HEK293 (cell line): ENCODE data around the gene GNAQ.
"Not testable (repeated sequence)": the region's sequence is repeated elsewhere in the genome, so short reads cannot be mapped to it uniquely, and the experiment has no call there.

Experiments used
- FEZF1 ChIP-seq: fragments of 450-650 bp; formaldehyde crosslinking; IDR thresholded peaks from 2 replicates; pipeline ENCODE4 v1.5.1; 2016; ENCODE audit warnings: missing biosample characterization, missing genetic modification characterization
- GFI1B ChIP-seq: fragments of 450-650 bp; formaldehyde crosslinking; IDR thresholded peaks from 2 replicates; pipeline ENCODE4 v1.5.1; 2016; ENCODE audit warnings: missing biosample characterization, missing genetic modification characterization
- ZBTB20 ChIP-seq: fragments of 450-650 bp; formaldehyde crosslinking; IDR thresholded peaks from 2 replicates; pipeline ENCODE4 v1.5.1; 2016; ENCODE audit warnings: missing biosample characterization, missing genetic modification characterization
- ZNF133 ChIP-seq: fragments of 450-650 bp; formaldehyde crosslinking; IDR thresholded peaks from 2 replicates; pipeline ENCODE4 v1.5.1; 2016; ENCODE audit warnings: missing biosample characterization, missing genetic modification characterization
- ZNF19 ChIP-seq: fragments of 450-650 bp; formaldehyde crosslinking; IDR thresholded peaks from 2 replicates; pipeline ENCODE4; 2016; ENCODE audit warnings: missing biosample characterization, missing genetic modification characterization, low read depth
- ZNF433 ChIP-seq: fragments of 450-650 bp; formaldehyde crosslinking; IDR thresholded peaks from 2 replicates; pipeline ENCODE4 v1.5.1; 2016; ENCODE audit warnings: missing biosample characterization, missing genetic modification characterization, low read depth
- ZNF621 ChIP-seq: fragments of 450-650 bp; formaldehyde crosslinking; IDR thresholded peaks from 2 replicates; pipeline ENCODE4 v1.5.1; 2017; ENCODE audit warnings: missing biosample characterization, missing genetic modification characterization
- ZNF623 ChIP-seq: fragments of 450-650 bp; formaldehyde crosslinking; IDR thresholded peaks from 2 replicates; pipeline ENCODE4 v1.5.1; 2016; ENCODE audit warnings: missing biosample characterization, missing genetic modification characterization
- ZNF624 ChIP-seq: fragments of 450-650 bp; formaldehyde crosslinking; IDR thresholded peaks from 2 replicates; pipeline ENCODE4 v1.5.1; 2017; ENCODE audit warnings: missing biosample characterization, missing genetic modification characterization
- ZNF707 ChIP-seq: fragments of 450-650 bp; formaldehyde crosslinking; IDR thresholded peaks from 2 replicates; pipeline ENCODE4 v1.5.1; 2016; ENCODE audit warnings: missing biosample characterization, missing genetic modification characterization
- TF ChIP-seq, protein P1 (sequence below): fragments of 450-650 bp; formaldehyde crosslinking; IDR thresholded peaks from 2 replicates; pipeline ENCODE4 v1.5.1; 2016; ENCODE audit warnings: missing biosample characterization, missing genetic modification characterization
- TF ChIP-seq, protein P2 (sequence below): fragments of 450-650 bp; formaldehyde crosslinking; IDR thresholded peaks from 2 replicates; pipeline ENCODE4 v1.5.1; 2016; ENCODE audit warnings: missing biosample characterization, missing genetic modification characterization
- TF ChIP-seq, protein P3 (sequence below): fragments of 450-650 bp; formaldehyde crosslinking; conservative IDR thresholded peaks from 2 replicates; pipeline ENCODE4 v1.5.1; 2016; ENCODE audit warnings: low read depth, missing biosample characterization, missing genetic modification characterization
- TF ChIP-seq, protein P4 (sequence below): fragments of 450-650 bp; formaldehyde crosslinking; IDR thresholded peaks from 2 replicates; pipeline ENCODE4 v1.5.1; 2016; ENCODE audit warnings: missing biosample characterization, missing genetic modification characterization

DNA sequence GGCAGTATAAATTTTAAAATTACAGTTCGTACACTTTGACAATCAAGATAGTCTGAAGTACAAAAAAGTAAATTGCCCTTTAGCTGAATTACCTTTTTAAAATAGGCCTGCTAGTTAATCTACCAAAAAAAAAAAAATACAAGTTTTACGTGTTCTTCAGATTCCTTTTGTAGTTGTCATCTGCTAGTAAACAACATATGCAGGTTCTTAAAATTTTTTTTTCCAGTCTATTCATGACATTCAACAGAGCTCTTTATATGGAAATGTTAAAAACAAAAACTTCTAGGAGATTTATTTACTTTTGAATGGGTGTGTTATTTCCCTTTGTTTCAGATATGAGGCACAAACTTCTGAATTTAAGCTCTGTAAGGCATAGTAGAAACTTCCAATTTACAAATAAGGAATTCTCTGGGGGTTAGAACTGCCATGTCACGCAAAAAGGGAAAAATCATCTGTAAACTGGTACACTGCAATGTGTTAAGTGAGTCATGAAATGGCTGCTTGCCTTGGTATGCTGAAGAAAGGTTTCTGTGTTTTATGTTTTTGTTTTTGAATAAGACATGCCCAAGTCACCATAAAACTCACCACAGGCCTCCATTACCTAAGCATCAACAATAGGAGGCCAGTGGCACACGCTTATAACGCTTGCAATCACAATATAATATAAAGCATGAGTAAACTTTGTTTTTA, 313.9 kb downstream of the GNAQ start:
- not testable (repeated sequence) for TF ChIP-seq ZNF624 (tag by site-specific recombination); ZNF19; ZNF623; ZNF433 (tag by site-specific recombination); ZNF707 (tag by site-specific recombination); FEZF1 (tag by site-specific recombination); ZBTB20; ZNF621 (tag by site-specific recombination); ZNF133 (tag by site-specific recombination); GFI1B (tag by site-specific recombination)
- TF ChIP-seq, protein P1, sequence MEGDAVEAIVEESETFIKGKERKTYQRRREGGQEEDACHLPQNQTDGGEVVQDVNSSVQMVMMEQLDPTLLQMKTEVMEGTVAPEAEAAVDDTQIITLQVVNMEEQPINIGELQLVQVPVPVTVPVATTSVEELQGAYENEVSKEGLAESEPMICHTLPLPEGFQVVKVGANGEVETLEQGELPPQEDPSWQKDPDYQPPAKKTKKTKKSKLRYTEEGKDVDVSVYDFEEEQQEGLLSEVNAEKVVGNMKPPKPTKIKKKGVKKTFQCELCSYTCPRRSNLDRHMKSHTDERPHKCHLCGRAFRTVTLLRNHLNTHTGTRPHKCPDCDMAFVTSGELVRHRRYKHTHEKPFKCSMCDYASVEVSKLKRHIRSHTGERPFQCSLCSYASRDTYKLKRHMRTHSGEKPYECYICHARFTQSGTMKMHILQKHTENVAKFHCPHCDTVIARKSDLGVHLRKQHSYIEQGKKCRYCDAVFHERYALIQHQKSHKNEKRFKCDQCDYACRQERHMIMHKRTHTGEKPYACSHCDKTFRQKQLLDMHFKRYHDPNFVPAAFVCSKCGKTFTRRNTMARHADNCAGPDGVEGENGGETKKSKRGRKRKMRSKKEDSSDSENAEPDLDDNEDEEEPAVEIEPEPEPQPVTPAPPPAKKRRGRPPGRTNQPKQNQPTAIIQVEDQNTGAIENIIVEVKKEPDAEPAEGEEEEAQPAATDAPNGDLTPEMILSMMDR (tag by site-specific recombination): not testable (repeated sequence)
- TF ChIP-seq, protein P2, sequence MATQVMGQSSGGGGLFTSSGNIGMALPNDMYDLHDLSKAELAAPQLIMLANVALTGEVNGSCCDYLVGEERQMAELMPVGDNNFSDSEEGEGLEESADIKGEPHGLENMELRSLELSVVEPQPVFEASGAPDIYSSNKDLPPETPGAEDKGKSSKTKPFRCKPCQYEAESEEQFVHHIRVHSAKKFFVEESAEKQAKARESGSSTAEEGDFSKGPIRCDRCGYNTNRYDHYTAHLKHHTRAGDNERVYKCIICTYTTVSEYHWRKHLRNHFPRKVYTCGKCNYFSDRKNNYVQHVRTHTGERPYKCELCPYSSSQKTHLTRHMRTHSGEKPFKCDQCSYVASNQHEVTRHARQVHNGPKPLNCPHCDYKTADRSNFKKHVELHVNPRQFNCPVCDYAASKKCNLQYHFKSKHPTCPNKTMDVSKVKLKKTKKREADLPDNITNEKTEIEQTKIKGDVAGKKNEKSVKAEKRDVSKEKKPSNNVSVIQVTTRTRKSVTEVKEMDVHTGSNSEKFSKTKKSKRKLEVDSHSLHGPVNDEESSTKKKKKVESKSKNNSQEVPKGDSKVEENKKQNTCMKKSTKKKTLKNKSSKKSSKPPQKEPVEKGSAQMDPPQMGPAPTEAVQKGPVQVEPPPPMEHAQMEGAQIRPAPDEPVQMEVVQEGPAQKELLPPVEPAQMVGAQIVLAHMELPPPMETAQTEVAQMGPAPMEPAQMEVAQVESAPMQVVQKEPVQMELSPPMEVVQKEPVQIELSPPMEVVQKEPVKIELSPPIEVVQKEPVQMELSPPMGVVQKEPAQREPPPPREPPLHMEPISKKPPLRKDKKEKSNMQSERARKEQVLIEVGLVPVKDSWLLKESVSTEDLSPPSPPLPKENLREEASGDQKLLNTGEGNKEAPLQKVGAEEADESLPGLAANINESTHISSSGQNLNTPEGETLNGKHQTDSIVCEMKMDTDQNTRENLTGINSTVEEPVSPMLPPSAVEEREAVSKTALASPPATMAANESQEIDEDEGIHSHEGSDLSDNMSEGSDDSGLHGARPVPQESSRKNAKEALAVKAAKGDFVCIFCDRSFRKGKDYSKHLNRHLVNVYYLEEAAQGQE (tag by site-specific recombination): not testable (repeated sequence)
- TF ChIP-seq, protein P3, sequence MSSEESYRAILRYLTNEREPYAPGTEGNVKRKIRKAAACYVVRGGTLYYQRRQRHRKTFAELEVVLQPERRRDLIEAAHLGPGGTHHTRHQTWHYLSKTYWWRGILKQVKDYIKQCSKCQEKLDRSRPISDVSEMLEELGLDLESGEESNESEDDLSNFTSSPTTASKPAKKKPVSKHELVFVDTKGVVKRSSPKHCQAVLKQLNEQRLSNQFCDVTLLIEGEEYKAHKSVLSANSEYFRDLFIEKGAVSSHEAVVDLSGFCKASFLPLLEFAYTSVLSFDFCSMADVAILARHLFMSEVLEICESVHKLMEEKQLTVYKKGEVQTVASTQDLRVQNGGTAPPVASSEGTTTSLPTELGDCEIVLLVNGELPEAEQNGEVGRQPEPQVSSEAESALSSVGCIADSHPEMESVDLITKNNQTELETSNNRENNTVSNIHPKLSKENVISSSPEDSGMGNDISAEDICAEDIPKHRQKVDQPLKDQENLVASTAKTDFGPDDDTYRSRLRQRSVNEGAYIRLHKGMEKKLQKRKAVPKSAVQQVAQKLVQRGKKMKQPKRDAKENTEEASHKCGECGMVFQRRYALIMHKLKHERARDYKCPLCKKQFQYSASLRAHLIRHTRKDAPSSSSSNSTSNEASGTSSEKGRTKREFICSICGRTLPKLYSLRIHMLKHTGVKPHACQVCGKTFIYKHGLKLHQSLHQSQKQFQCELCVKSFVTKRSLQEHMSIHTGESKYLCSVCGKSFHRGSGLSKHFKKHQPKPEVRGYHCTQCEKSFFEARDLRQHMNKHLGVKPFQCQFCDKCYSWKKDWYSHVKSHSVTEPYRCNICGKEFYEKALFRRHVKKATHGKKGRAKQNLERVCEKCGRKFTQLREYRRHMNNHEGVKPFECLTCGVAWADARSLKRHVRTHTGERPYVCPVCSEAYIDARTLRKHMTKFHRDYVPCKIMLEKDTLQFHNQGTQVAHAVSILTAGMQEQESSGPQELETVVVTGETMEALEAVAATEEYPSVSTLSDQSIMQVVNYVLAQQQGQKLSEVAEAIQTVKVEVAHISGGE: not testable (repeated sequence)
- TF ChIP-seq, protein P4, sequence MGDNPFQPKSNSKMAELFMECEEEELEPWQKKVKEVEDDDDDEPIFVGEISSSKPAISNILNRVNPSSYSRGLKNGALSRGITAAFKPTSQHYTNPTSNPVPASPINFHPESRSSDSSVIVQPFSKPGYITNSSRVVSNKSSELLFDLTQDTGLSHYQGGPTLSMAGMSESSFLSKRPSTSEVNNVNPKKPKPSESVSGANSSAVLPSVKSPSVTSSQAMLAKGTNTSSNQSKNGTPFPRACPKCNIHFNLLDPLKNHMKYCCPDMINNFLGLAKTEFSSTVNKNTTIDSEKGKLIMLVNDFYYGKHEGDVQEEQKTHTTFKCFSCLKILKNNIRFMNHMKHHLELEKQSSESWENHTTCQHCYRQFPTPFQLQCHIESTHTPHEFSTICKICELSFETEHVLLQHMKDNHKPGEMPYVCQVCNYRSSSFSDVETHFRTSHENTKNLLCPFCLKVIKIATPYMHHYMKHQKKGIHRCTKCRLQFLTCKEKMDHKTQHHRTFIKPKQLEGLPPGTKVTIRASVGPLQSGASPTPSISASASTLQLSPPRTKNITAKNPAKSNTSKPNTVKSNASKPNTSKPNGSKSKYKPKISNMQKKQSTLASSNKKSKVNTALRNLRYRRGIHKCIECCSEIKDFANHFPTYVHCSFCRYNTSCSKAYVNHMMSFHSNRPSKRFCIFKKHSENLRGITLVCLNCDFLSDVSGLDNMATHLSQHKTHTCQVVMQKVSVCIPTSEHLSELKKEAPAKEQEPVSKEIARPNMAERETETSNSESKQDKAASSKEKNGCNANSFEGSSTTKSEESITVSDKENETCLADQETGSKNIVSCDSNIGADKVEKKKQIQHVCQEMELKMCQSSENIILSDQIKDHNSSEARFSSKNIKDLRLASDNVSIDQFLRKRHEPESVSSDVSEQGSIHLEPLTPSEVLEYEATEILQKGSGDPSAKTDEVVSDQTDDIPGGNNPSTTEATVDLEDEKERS: not testable (repeated sequence)
